Neural progenitor cell (in vitro differentiated cells): ENCODE results near the gene CD151.

Experiments used
- EZH2 ChIP-seq: fragments of 200-600 bp; sonication (generic); IDR thresholded peaks from 2 replicates; pipeline ENCODE4 v1.6.1; 2017; ENCODE audit warnings: antibody characterized with exemption, mild to moderate bottlenecking, moderate library complexity
- EZH2phosphoT487 ChIP-seq: fragments of 200-600 bp; sonication (generic); IDR thresholded peaks from 2 replicates; pipeline ENCODE4 v1.6.1; 2017; ENCODE audit warnings: antibody characterized with exemption
- TF ChIP-seq, protein P1 (sequence below): fragments of 200-600 bp; sonication (generic); IDR thresholded peaks from 2 replicates; pipeline ENCODE4 v1.5.1; 2017; ENCODE audit warnings: antibody characterized with exemption, mild to moderate bottlenecking

- TF ChIP-seq, protein P1, sequence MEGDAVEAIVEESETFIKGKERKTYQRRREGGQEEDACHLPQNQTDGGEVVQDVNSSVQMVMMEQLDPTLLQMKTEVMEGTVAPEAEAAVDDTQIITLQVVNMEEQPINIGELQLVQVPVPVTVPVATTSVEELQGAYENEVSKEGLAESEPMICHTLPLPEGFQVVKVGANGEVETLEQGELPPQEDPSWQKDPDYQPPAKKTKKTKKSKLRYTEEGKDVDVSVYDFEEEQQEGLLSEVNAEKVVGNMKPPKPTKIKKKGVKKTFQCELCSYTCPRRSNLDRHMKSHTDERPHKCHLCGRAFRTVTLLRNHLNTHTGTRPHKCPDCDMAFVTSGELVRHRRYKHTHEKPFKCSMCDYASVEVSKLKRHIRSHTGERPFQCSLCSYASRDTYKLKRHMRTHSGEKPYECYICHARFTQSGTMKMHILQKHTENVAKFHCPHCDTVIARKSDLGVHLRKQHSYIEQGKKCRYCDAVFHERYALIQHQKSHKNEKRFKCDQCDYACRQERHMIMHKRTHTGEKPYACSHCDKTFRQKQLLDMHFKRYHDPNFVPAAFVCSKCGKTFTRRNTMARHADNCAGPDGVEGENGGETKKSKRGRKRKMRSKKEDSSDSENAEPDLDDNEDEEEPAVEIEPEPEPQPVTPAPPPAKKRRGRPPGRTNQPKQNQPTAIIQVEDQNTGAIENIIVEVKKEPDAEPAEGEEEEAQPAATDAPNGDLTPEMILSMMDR = no peak
- TF ChIP-seq EZH2 (no peak), EZH2phosphoT487 (no peak)
Observed at GRCh38 chr11:875769-876301, 43.1 kb downstream of the CD151 start.
